Spleen (tissue), 3 donors: ENCODE measurements around the gene MPZL2.

Experiments
- POLR2A ChIP-seq, 3 donors: fragments of 450-650 bp; IDR thresholded peaks; one replicate each; pipeline ENCODE4 v1.5.1; 2017; ENCODE audit warnings: antibody characterized with exemption in 3 of 3, mild to moderate bottlenecking in 1 of 3
- POLR2AphosphoS5 ChIP-seq, 3 donors: sonication (generic); formaldehyde crosslinking; IDR thresholded peaks; one replicate each; pipeline ENCODE4 v1.5.1; 2017; ENCODE audit warnings: antibody characterized with exemption in 3 of 3

DNA sequence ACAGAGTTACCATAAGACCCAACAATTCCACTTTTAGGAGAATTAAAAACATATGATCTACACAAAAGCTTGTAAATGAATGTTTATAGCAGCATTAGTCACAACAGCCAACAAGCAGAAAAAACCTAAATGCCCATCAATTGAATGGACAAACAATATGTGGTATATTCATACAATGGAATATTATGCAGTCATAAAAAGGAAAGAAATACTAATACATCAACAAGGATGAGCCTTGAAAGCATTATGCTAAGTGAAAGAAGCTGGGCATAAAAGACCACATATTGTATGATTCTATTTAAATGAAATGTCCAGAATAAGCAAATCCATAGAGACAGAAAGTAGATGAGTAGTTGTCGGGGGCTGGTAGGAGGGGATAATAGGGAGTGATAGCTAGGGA is 5.0 kb downstream of the MPZL2 start:
- TF ChIP-seq POLR2A (IDR thresholded peaks at IDR 0.05), result no peak
- no peak for TF ChIP-seq POLR2AphosphoS5 (IDR thresholded peaks at IDR 0.05)
